ENCODE measurements around the gene IFI27L1.

The IFI27L1 gene

GRCh38 chr14:94139006-94139405 lies 57.9 kb downstream of the IFI27L1 start:
- no peak for DNase-seq

- no peak for DNase-seq
Measured at GRCh38 chr14:94139421-94139820, 58.3 kb downstream of the IFI27L1 start.

GRCh38 chr14:94142247-94142646 lies 61.1 kb downstream of the IFI27L1 start:
- no peak for DNase-seq

DNA sequence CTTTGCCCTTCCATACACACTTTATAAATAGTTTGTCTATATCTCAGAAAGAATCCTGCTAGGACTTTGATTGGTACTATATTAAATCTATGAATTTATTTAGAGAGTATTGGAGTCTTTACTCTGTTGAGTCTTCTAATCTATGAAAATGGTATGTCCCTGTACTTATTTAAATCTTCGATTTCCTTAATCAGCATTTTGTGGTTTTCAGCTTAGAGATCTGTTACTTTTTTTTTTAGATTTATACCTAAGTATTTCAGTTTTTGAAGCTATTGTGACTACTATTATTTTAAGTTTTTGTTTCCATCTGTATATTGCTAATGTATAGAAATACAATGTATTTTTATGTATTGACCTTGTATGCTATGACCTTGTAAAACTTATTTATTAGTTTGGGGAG lies 61.7 kb downstream of the IFI27L1 start:
- no peak for DNase-seq

DNA sequence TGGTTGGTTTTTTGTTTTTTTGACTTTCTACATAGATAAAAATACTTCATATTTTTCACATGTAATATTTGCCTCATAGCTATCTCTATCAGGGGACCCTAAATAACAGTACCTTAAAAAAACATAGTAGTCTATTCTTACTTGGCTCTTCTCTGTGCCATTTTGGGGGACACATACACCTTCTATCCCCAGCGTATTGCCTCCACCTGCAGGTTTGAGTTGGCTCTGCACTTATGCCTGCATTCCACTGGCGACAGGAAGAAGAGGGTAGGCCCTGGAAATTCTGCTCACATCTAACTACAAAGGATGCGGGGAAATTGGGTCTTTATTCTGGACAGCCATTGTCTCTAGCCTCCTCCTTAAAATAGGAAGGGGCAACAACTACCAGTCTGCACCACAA lies 62.1 kb downstream of the IFI27L1 start:
- no peak for DNase-seq

GRCh38 chr14:94143711-94144110 lies 62.6 kb downstream of the IFI27L1 start:
- no peak for DNase-seq

DNA sequence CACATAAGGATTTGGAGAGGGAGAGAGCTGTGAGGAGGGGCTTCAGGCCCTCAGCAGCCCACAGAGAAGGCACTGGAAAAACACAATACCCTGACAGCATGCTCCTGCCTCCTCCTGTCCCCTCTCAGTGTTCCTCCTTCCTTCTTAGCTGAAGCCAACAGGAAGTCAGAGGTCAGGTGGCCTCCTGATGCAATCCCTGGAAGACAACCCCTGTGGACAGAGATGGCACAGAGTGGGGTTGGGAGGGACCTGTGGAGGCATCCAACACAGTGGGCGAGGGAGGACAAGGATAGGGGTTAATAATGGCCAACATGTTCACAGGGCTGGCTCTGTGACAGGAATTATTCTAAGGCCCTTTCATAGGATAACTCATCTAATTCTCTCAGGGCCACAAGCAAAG lies 63.7 kb downstream of the IFI27L1 start:
- no peak for DNase-seq

DNA sequence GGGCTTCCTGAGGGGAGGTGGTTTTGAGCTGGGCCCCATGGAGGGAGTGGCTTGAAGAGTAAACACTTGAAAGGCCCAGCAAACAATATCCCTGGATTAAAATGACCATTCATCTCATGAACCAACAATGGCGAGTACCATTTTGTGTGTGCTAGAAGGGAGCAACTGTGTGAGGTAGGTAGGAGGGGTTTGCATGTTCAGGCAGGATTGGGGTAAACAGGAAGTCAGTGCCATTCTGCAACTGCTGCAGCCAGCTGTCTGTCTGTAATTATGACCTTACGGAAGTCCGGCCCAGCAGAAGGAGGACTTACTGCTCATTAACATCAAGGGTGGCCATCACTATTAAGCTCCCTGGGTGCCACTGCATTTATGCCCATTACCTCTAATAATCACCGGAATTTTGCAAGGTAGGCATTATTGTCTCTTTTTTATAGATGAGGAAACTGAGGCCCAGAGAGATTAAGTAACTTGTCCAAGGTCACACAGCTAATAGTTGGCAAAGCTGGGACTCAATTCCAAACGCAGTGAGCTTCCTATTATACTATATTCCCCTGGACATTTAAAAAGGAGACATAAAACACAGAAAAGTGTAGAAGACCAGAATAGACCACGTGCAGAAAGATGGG lies 64.9 kb downstream of the IFI27L1 start:
- DNase-seq, result no peak

Data from GOT3 (cell line).